ENCODE results near the gene EDA2R. TPM values are rescaled to one million over a fixed set of nuclear protein-coding genes. Genes with fewer than 3 reads are reported as not detected.

The EDA2R gene
- total RNA-seq, 1 donor from 2014 or later = 0.43 TPM

GRCh38 chrX:66616944-66617343 is 21.9 kb downstream of the EDA2R start:
- peaks cover 0 to 5% of the 10 kb centered on the region in 2 donors for H3K36me3 ChIP-seq
- DNase-seq (ENCODE audit: low spot score in 2 of 2) = no peak
- no peaks in the 10 kb centered on the region for H3K9me3 ChIP-seq
- H3K4me3 ChIP-seq = no peak overlapping the region
- TF ChIP-seq CTCF (IDR thresholded peaks at IDR 0.05) = no peak
- no peaks in the 10 kb centered on the region for H3K27me3 ChIP-seq
- no peak overlapping the region for H3K27ac ChIP-seq
- intact Hi-C loops (cut with DNase I) = no loop called here
- H3K4me1 ChIP-seq = no peaks in the 10 kb centered on the region

GRCh38 chrX:66602381-66602938 is 36.4 kb downstream of the EDA2R start:
- peaks cover 14 to 52% of the 10 kb centered on the region in 2 donors for H3K36me3 ChIP-seq
- no peaks in the 10 kb centered on the region for H3K4me1 ChIP-seq
- no peak for DNase-seq (ENCODE audit: low spot score in 2 of 2)
- TF ChIP-seq CTCF (IDR thresholded peaks at IDR 0.05) = no peak
- H3K4me3 ChIP-seq = no peak overlapping the region
- H3K27me3 ChIP-seq = no peaks in the 10 kb centered on the region
- peaks cover 0 to 2% of the 10 kb centered on the region in 2 donors for H3K9me3 ChIP-seq
- H3K27ac ChIP-seq = no peak overlapping the region
- intact Hi-C loops (cut with DNase I) = no loop called here

GRCh38 chrX:66601522-66601921 is 37.4 kb downstream of the EDA2R start:
- H3K27ac ChIP-seq = no peak overlapping the region
- no peaks in the 10 kb centered on the region for H3K27me3 ChIP-seq
- intact Hi-C loops (cut with DNase I) = no loop called here
- H3K36me3 ChIP-seq = peaks cover 20 to 61% of the 10 kb centered on the region in 2 donors
- no peaks in the 10 kb centered on the region for H3K9me3 ChIP-seq
- DNase-seq (ENCODE audit: low spot score in 2 of 2) = no peak
- TF ChIP-seq CTCF (IDR thresholded peaks at IDR 0.05) = no peak
- H3K4me3 ChIP-seq = no peak overlapping the region
- H3K4me1 ChIP-seq = no peaks in the 10 kb centered on the region

GRCh38 chrX:66579219-66579618 is 59.7 kb downstream of the EDA2R start:
- DNase-seq (ENCODE audit: low spot score in 2 of 2) = no peak
- Histone ChIP-seq H3K36me3 (no peaks in the 10 kb centered on the region), H3K27me3 (no peaks in the 10 kb centered on the region), H3K4me3 (no peak overlapping the region), H3K9me3 (peaks cover 5% of the 10 kb centered on the region in 2 donors), H3K27ac (no peak overlapping the region), H3K4me1 (no peaks in the 10 kb centered on the region)
- intact Hi-C loops (cut with DNase I) = no loop called here
- no peak for TF ChIP-seq CTCF (IDR thresholded peaks at IDR 0.05)

- intact Hi-C loops (cut with DNase I) = no loop called here
- no peak for TF ChIP-seq CTCF (IDR thresholded peaks at IDR 0.05)
- no peaks in the 10 kb centered on the region for H3K27me3 ChIP-seq
Measured at GRCh38 chrX:66553973-66554372, 84.9 kb downstream of the EDA2R start.

More at GRCh38 chrX:66553973-66554372, 84.9 kb downstream of the EDA2R start:
- Histone ChIP-seq H3K36me3 (no peaks in the 10 kb centered on the region), H3K4me1 (no peaks in the 10 kb centered on the region), H3K27ac (no peak overlapping the region), H3K9me3 (no peaks in the 10 kb centered on the region), H3K4me3 (no peak overlapping the region)
- DNase-seq (ENCODE audit: low spot score in 2 of 2) = no peak

Data from ascending aorta (tissue), 2 donors.